AG04450 (cell line): Measurements from ENCODE around the gene PILRB. TPM values are rescaled to one million over a fixed set of nuclear protein-coding genes. Genes with fewer than 3 reads are reported as not detected.

Source experiments
- CTCF ChIA-PET: fragments of 300-600, 350-600 bp; formaldehyde crosslinking; extraction: SDS; loops from one replicate; lab custom pipeline; 2022; ENCODE audit warnings: antibody characterized with exemption, inconsistent platforms; lab: Charles Lee
- POLR2A ChIA-PET: fragments of 350-600 bp; formaldehyde crosslinking; extraction: SDS; loops from one replicate; lab custom pipeline; 2021; ENCODE audit warnings: antibody characterized with exemption, inconsistent platforms; lab: Yijun Ruan, JAX
- DNase-seq: peaks from one replicate; pipeline ENCODE4 v3.0.0-alpha.2; 2011; ENCODE audit warnings: low read depth, low spot score
- H3K27ac ChIP-seq: one replicate; pipeline ENCODE4 v1.5.1; 2012; ENCODE audit warnings: low read depth, low read length, control low read depth
- H3K27me3 ChIP-seq: one replicate; pipeline ENCODE4 v1.6.0; 2012; ENCODE audit warnings: low read length; ENCODE audit not compliant: control insufficient read depth, insufficient read depth
- H3K4me3 ChIP-seq: 2 replicates; pipeline ENCODE4 v1.5.1; 2011; ENCODE audit warnings: mild to moderate bottlenecking, low read depth, low read length, control low read depth
- H3K9me3 ChIP-seq: 2 replicates; pipeline ENCODE4 v1.5.1; 2012; ENCODE audit warnings: low read length; ENCODE audit not compliant: control insufficient read depth, insufficient read depth
- polyA plus RNA-seq: library from polyadenylated mRNA; depleted of rRNA; stranded (reverse); fragments of >200 nt; gene quantifications from 2 replicates; pipeline ENCODE4 v1.2.3, GENCODE V29; 2011
- TF ChIP-seq, protein P1 (sequence below): IDR thresholded peaks from 2 replicates; pipeline ENCODE4 v1.5.1; 2011; ENCODE audit warnings: low read depth, low read length, control low read depth, inconsistent platforms

PILRB gene
- polyA plus RNA-seq, 1 experiment = 6.6 TPM

DNA sequence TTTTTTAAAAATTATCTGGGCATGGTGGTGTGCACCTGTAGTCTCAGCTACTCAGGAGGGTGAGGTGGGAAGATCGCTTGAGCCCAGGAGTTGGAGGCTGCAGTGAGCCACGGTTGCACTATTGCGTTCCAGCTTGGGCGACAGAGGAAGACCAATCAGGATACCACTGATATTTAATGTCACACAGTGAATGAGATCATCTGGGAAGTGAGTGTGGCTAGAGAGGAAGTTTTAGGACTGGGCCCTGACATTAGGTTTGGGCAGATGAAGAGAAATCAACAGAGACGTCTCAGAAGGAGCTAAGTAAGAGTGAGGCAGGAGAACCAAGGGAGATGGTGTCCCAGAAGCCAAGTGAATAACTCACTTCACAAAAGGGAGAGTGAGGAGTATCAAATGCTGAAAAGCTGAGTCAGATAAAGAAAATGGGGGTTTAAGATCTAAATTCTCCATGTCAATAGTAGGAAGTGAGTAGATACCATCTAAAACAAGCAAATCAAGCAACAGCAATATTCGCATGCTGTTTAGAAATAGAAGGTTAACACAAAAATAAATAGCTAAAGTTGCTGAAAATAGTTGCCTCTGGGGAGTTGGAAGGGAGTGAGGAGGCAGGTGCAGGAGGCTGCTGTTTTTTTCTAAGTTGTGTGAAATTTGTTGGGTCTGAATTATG is 26.8 kb downstream of the PILRB start:
- no peak for DNase-seq
- POLR2A ChIA-PET = no interaction called here
- H3K4me3 ChIP-seq = no peak overlapping the region
- peaks cover 4% of the 10 kb centered on the region for H3K27me3 ChIP-seq
- H3K27ac ChIP-seq = no peak overlapping the region
- CTCF ChIA-PET = interaction anchor here (0.8 to 1.1 kb wide), 3 partner anchors 23 to 252 kb away, joined by 3 to 6 read pairs (median 3); no protein-coding TSS in a partner anchor
- no peaks in the 10 kb centered on the region for H3K9me3 ChIP-seq
- TF ChIP-seq, protein P1, sequence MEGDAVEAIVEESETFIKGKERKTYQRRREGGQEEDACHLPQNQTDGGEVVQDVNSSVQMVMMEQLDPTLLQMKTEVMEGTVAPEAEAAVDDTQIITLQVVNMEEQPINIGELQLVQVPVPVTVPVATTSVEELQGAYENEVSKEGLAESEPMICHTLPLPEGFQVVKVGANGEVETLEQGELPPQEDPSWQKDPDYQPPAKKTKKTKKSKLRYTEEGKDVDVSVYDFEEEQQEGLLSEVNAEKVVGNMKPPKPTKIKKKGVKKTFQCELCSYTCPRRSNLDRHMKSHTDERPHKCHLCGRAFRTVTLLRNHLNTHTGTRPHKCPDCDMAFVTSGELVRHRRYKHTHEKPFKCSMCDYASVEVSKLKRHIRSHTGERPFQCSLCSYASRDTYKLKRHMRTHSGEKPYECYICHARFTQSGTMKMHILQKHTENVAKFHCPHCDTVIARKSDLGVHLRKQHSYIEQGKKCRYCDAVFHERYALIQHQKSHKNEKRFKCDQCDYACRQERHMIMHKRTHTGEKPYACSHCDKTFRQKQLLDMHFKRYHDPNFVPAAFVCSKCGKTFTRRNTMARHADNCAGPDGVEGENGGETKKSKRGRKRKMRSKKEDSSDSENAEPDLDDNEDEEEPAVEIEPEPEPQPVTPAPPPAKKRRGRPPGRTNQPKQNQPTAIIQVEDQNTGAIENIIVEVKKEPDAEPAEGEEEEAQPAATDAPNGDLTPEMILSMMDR = no peak

DNA sequence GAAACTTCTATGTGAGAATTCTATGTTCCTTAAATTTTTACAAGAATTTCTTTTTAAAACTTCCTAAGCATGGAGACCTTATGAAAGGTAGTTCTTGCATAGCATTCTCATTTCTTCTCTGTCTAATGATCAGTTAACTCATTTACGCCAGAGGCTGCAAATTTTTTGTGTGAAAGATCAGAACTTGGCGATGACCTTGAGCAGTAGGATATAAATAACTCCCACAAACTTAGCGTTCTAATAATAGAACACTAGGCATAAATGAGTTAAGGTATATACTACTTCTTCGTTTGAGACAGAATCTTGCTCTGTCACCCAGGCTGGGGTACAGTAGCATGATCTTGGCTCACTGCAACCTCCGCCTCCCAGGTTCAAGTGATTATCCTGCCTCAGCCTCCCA is 29.0 kb downstream of the PILRB start:
- DNase-seq = no peak
- Histone ChIP-seq H3K27ac (no peak overlapping the region), H3K9me3 (no peaks in the 10 kb centered on the region), H3K27me3 (peaks cover 16% of the 10 kb centered on the region), H3K4me3 (no peak overlapping the region)
- ChIA-PET POLR2A (no interaction called here), CTCF (interaction anchor here (0.6 to 2.4 kb wide), 2 partner anchors 20 to 27 kb away, joined by 7 to 9 read pairs; no protein-coding TSS in a partner anchor)
- TF ChIP-seq, protein P1 = no peak

DNA sequence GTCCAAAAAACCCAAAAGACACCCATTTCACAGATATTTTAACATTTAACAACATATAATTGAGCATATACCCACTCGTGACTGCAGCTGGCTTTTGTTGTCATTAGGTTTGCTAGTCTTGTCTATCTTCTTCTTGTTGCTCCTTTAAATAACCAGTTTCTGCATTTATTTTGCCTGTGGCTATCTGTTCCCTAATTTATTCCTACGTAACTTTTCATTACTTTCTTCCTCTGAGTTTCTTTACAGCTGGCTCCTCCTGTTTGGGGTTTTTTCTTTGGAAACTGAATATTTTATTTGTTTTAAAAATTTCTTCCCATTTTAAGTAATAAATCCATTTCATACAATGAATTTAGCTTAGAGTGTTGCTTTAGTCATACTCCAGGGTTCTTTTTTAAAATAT is 29.8 kb downstream of the PILRB start:
- ChIA-PET POLR2A (no interaction called here), CTCF (interaction anchor here (0.6 to 2.4 kb wide), 2 partner anchors 20 to 371 kb away, joined by 3 to 9 read pairs; no protein-coding TSS in a partner anchor)
- H3K9me3 ChIP-seq = no peaks in the 10 kb centered on the region
- H3K27me3 ChIP-seq = peaks cover 21% of the 10 kb centered on the region
- no peak for DNase-seq
- H3K4me3 ChIP-seq = no peak overlapping the region
- H3K27ac ChIP-seq = no peak overlapping the region
- TF ChIP-seq, protein P1 = no peak

DNA sequence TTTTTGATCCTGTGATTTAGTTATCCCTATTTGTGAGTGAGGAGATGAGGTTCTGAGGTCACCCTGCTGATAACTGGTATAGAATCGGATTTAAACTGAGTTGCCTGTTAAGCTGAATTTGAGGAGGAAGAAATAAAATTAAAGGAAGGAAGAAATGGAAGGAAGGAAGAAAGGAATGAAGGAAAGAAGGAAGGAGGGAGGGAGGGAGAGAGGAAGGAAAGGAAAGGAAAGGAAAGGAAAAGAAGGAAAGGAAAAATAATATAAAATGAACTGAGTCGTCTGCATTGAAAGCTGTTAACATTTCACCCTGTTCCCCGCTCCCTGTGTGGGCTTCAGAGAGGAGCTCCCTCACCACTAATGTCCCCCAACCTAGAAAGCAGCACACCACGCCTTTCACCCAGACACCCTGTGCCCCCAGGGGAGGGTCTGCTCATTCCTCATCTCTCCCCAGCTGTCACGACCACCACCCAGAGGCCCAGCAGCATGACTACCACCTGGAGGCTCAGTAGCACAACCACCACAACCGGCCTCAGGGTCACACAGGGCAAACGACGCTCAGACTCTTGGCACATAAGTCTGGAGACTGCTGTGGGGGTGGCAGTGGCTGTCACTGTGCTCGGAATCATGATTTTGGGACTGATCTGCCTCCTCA is 31.6 kb downstream of the PILRB start:
- H3K27ac ChIP-seq = no peak overlapping the region

More for the DNA sequence above, 31.6 kb downstream of the PILRB start:
- DNase-seq = no peak
- POLR2A ChIA-PET = no interaction called here
- TF ChIP-seq, protein P1 = no peak
- peaks cover 34% of the 10 kb centered on the region for H3K27me3 ChIP-seq
- H3K9me3 ChIP-seq = 0 out of 2 replicates have a peak, but pooled peaks cover 4% of the 10 kb centered on the region
- CTCF ChIA-PET = interaction anchor here (0.9 kb wide), 1 partner anchor 17 kb away, joined by 3 read pairs; no protein-coding TSS in a partner anchor
- no peak overlapping the region for H3K4me3 ChIP-seq
